IMR-90 (cell line): ENCODE measurements around the gene CREBBP. TPM values are rescaled to one million over a fixed set of nuclear protein-coding genes. Genes with fewer than 3 reads are reported as not detected.

Experiments used
- ATAC-seq: fragments of 200-7000 bp; cut with Tn5 transposase; 2 replicates; pipeline ENCODE4 v1.9.1; 2020; ENCODE audit warnings: low read depth, mild to moderate bottlenecking, moderate library complexity
- BruUV-seq: library from RNA; stranded (reverse); fragments of 400-500 nt; replicated peaks from 2 replicates; lab custom pipeline; 2021; lab: Mats Ljungman, UMichigan
- CTCF ChIA-PET: fragments of 300-600 bp; formaldehyde crosslinking; extraction: SDS; loops from one replicate; lab custom pipeline; 2021; ENCODE audit warnings: antibody characterized with exemption; lab: Yijun Ruan, JAX
- POLR2A ChIA-PET: fragments of 300-600 bp; sonication (Branson Sonifier 250); formaldehyde crosslinking; loops from one replicate; lab custom pipeline; 2022; ENCODE audit warnings: antibody characterized with exemption; ENCODE audit not compliant: unreplicated experiment; lab: Charles Lee
- DNase-seq: peaks from one replicate; pipeline ENCODE4 v3.0.0; 2013
- H2AFZ ChIP-seq: replicated peaks from 2 replicates; pipeline ENCODE3; 2013; ENCODE audit warnings: low read length, mild to moderate bottlenecking; ENCODE audit not compliant: poor library complexity
- H2AK5ac ChIP-seq: 2 replicates; pipeline ENCODE4 v1.6.1; 2013; ENCODE audit warnings: low read depth, low read length, inconsistent platforms
- H2AK9ac ChIP-seq: replicated peaks from 2 replicates; pipeline ENCODE3; 2013; ENCODE audit warnings: mild to moderate bottlenecking, low read depth, low read length, moderate library complexity; ENCODE audit not compliant: poor library complexity
- H2BK120ac ChIP-seq: 2 replicates; pipeline ENCODE4 v1.6.1; 2013; ENCODE audit warnings: low read depth, low read length, inconsistent platforms
- H2BK15ac ChIP-seq: 3 replicates; pipeline ENCODE4 v1.6.1; 2013; ENCODE audit warnings: low read depth, low read length, inconsistent platforms
- H2BK20ac ChIP-seq: 2 replicates; pipeline ENCODE4 v1.6.1; 2013; ENCODE audit warnings: low read depth, mild to moderate bottlenecking, inconsistent platforms, low read length, moderate library complexity
- H2BK5ac ChIP-seq: 2 replicates; pipeline ENCODE4 v1.6.1; 2013; ENCODE audit warnings: mild to moderate bottlenecking, low read depth, low read length, inconsistent platforms; ENCODE audit not compliant: poor library complexity, severe bottlenecking
- H3K14ac ChIP-seq: replicated peaks from 2 replicates; pipeline ENCODE4 v1.6.1; 2013; ENCODE audit warnings: low read depth, low read length, inconsistent platforms
- H3K18ac ChIP-seq: 2 replicates; pipeline ENCODE4 v1.6.1; 2013; ENCODE audit warnings: low read depth, low read length, control low read depth
- H3K23ac ChIP-seq: 2 replicates; pipeline ENCODE4 v1.6.1; 2013; ENCODE audit warnings: low read depth, low read length, inconsistent platforms
- H3K27ac ChIP-seq: 2 replicates; pipeline ENCODE4 v1.5.1; 2013; ENCODE audit warnings: mild to moderate bottlenecking, control low read depth, low read length; ENCODE audit not compliant: insufficient read depth
- H3K27me3 ChIP-seq: 2 replicates; pipeline ENCODE4 v1.6.1; 2013; ENCODE audit warnings: low read length; ENCODE audit not compliant: control insufficient read depth, insufficient read depth
- H3K36me3 ChIP-seq: 2 replicates; pipeline ENCODE4 v1.6.1; 2013; ENCODE audit warnings: low read length, mixed read lengths; ENCODE audit not compliant: control insufficient read depth, insufficient read depth
- H3K4ac ChIP-seq: 2 replicates; pipeline ENCODE4 v1.6.1; 2013; ENCODE audit warnings: low read depth, low read length, inconsistent platforms
- H3K4me1 ChIP-seq: 2 replicates; pipeline ENCODE4 v1.6.1; 2013; ENCODE audit warnings: low read length, mixed read lengths; ENCODE audit not compliant: control insufficient read depth, insufficient read depth
- H3K4me2 ChIP-seq: 2 replicates; pipeline ENCODE4 v1.6.1; 2013; ENCODE audit warnings: low read depth, mild to moderate bottlenecking, control low read depth, low read length, moderate library complexity
- H3K4me3 ChIP-seq: 2 replicates; pipeline ENCODE4 v1.5.1; 2013; ENCODE audit warnings: low read depth, mild to moderate bottlenecking, control low read depth, low read length, moderate library complexity; ENCODE audit not compliant: insufficient read depth
- H3K56ac ChIP-seq: 2 replicates; pipeline ENCODE4 v1.6.1; 2013; ENCODE audit warnings: low read length, inconsistent platforms; ENCODE audit not compliant: insufficient read depth; ENCODE audit errors: extremely low read depth
- H3K79me1 ChIP-seq, 2 experiments: 2 replicates each; pipeline ENCODE4 v1.6.1; 2013; ENCODE audit warnings: low read length in 2 of 2, inconsistent platforms in 1 of 2, low read depth in 1 of 2
- H3K9ac ChIP-seq: 2 replicates; pipeline ENCODE4 v1.6.1; 2013; ENCODE audit warnings: low read depth, low read length, control low read depth
- H3K9me1 ChIP-seq: 2 replicates; pipeline ENCODE4 v1.6.1; 2013; ENCODE audit warnings: low read length, inconsistent platforms; ENCODE audit not compliant: insufficient read depth
- H3K9me3 ChIP-seq: 2 replicates; pipeline ENCODE4 v1.6.1; 2013; ENCODE audit warnings: low read length; ENCODE audit not compliant: control insufficient read depth, insufficient read depth
- H4K20me1 ChIP-seq: 2 replicates; pipeline ENCODE4 v1.6.1; 2013; ENCODE audit warnings: low read length, inconsistent platforms; ENCODE audit not compliant: insufficient read depth
- H4K5ac ChIP-seq: 2 replicates; pipeline ENCODE4 v1.6.1; 2013; ENCODE audit warnings: mild to moderate bottlenecking, low read depth, low read length, control low read depth
- H4K8ac ChIP-seq, 2 experiments: 2 replicates each; pipeline ENCODE4 v1.6.1; 2013; ENCODE audit warnings: low read depth in 2 of 2, low read length in 2 of 2, control low read depth in 1 of 2, inconsistent platforms in 1 of 2
- H4K91ac ChIP-seq: 2 replicates; pipeline ENCODE4 v1.6.1; 2013; ENCODE audit warnings: low read depth, low read length, inconsistent platforms; ENCODE audit not compliant: insufficient read depth
- BHLHE40 ChIP-seq: fragments of 150-350 bp; IDR thresholded peaks from 2 replicates; pipeline ENCODE4 v1.6.1; 2016; ENCODE audit warnings: mild to moderate bottlenecking, low read depth, low read length
- CEBPB ChIP-seq: IDR thresholded peaks from 2 replicates; pipeline ENCODE4 v1.6.1; 2012; ENCODE audit warnings: low read depth, low read length, improper control_type of control experiment
- CHD1 ChIP-seq: IDR thresholded peaks from 2 replicates; pipeline ENCODE4 v1.6.1; 2012; ENCODE audit warnings: low read depth, low read length, improper control_type of control experiment
- CTCF ChIP-seq: conservative IDR thresholded peaks from 2 replicates; pipeline ENCODE4 v1.5.1; 2012; ENCODE audit warnings: mild to moderate bottlenecking, low read depth, low read length, improper control_type of control experiment
- FOS ChIP-seq: fragments of 150-350 bp; IDR thresholded peaks from 2 replicates; pipeline ENCODE4 v1.6.1; 2016; ENCODE audit warnings: low read depth, low read length
- MAFK ChIP-seq: IDR thresholded peaks from 2 replicates; pipeline ENCODE4 v1.6.1; 2012; ENCODE audit warnings: low read depth, low read length, improper control_type of control experiment
- MAZ ChIP-seq: IDR thresholded peaks from 2 replicates; pipeline ENCODE4 v1.6.1; 2012; ENCODE audit warnings: low read depth, mild to moderate bottlenecking, low read length, improper control_type of control experiment, moderate library complexity, borderline replicate concordance
- MXI1 ChIP-seq: IDR thresholded peaks from 2 replicates; pipeline ENCODE4 v1.6.1; 2012; ENCODE audit warnings: low read depth, mild to moderate bottlenecking, low read length, moderate library complexity, borderline replicate concordance
- NFE2L2 ChIP-seq: fragments of 150-350 bp; IDR thresholded peaks from 2 replicates; pipeline ENCODE4 v1.6.1; 2016; ENCODE audit warnings: low read depth, mild to moderate bottlenecking, low read length
- POLR2A ChIP-seq: IDR thresholded peaks from 2 replicates; pipeline ENCODE4 v1.6.1; 2012; ENCODE audit warnings: mild to moderate bottlenecking, low read depth, low read length
- RAD21 ChIP-seq: IDR thresholded peaks from 2 replicates; pipeline ENCODE4 v1.6.1; 2012; ENCODE audit warnings: low read length, improper control_type of control experiment
- RCOR1 ChIP-seq: IDR thresholded peaks from 2 replicates; pipeline ENCODE4 v1.6.1; 2012; ENCODE audit warnings: mild to moderate bottlenecking, low read length, improper control_type of control experiment; ENCODE audit not compliant: insufficient replicate concordance
- RFX5 ChIP-seq: IDR thresholded peaks from 2 replicates; pipeline ENCODE4 v1.8.0; 2012; ENCODE audit warnings: low read depth, mild to moderate bottlenecking, low read length, moderate library complexity
- SMC3 ChIP-seq: fragments of 150-350 bp; IDR thresholded peaks from 2 replicates; pipeline ENCODE4 v1.6.1; 2016; ENCODE audit warnings: low read depth, mild to moderate bottlenecking, antibody characterized with exemption, low read length, moderate library complexity
- WGBS, 2 experiments: methylation state at CpG; one replicate each; pipeline versions ENCODE4 v1.1.5 to v1.1.7; 2013; ENCODE audit warnings: missing lambda C conversion rate in 2 of 2; ENCODE audit not compliant: insufficient read length in 1 of 2; ENCODE audit errors: extremely low coverage in 2 of 2; 5-methylcytosine and 5-hydroxymethylcytosine counted together
- dilution Hi-C: fragments of 300-500 bp; cut with HindIII; formaldehyde crosslinking; loops from one replicate; pipeline ENCODE4 v1.14.3; 2018; ENCODE audit warnings: low sequenced_read_pairs; ENCODE audit not compliant: unreplicated experiment
- in situ Hi-C: fragments of 300-500 bp; cut with MboI; formaldehyde crosslinking; loops from 3 replicates; pipeline ENCODE4 v1.14.3; 2019; ENCODE audit warnings: low sequenced_read_pairs, inconsistent platforms, mixed read lengths
- intact Hi-C: fragments of 100-400 bp; cut with micrococcal nuclease; formaldehyde crosslinking; loops from 2 replicates; pipeline ENCODE4 v1.10.0; 2022
- polyA plus RNA-seq, 3 experiments: library from polyadenylated mRNA; depleted of rRNA; stranded (reverse); fragments of >200 nt; gene quantifications; 2 replicates each; pipeline ENCODE4 v1.2.3, GENCODE V29; 2012; ENCODE audit warnings: low replicate concordance in 1 of 3
- total RNA-seq: library from RNA; depleted of rRNA; stranded (reverse); fragments of >200 nt; gene quantifications from 2 replicates; pipeline ENCODE4 v1.2.3, GENCODE V29; 2012
- TF ChIP-seq, protein P1 (sequence below): fragments of 150-350 bp; IDR thresholded peaks from 2 replicates; pipeline ENCODE4 v1.6.1; 2017; ENCODE audit warnings: mild to moderate bottlenecking, antibody characterized with exemption, low read length, low read depth
- TF ChIP-seq, protein P2 (sequence below): fragments of 150-350 bp; IDR thresholded peaks from 2 replicates; pipeline ENCODE4 v1.6.1; 2016; ENCODE audit warnings: low read depth, mild to moderate bottlenecking, low read length, moderate library complexity, borderline replicate concordance

The CREBBP gene
- total and polyA plus RNA-seq, 2 of the 4 experiments (the other 2 are of a cell fraction): 7.3 to 12.5 TPM

GRCh38 chr16:3740934-3741333 is 139.6 kb downstream of the CREBBP start:
- Histone ChIP-seq H2BK15ac (no peak overlapping the region), H3K27me3 (no peaks in the 10 kb centered on the region), H3K23ac (no peak overlapping the region), H3K27ac (no peak overlapping the region), H3K9me1 (peaks cover 13% of the 10 kb centered on the region), H3K18ac (no peak overlapping the region), H3K4ac (no peak overlapping the region), H3K4me1 (peaks cover 4% of the 10 kb centered on the region), H4K91ac (no peak overlapping the region), H3K79me1 (peaks cover 30 to 56% of the 10 kb centered on the region in 2 experiments), H3K14ac (no peak overlapping the region), H3K9ac (no peak overlapping the region), H4K8ac (no peak overlapping the region), H3K4me2 (no peak overlapping the region), H3K36me3 (peaks cover 71% of the 10 kb centered on the region), H3K9me3 (no peaks in the 10 kb centered on the region), H4K5ac (no peak overlapping the region), H2BK5ac (no peak overlapping the region), H3K56ac (no peak overlapping the region), H2BK20ac (no peak overlapping the region), H4K20me1 (peaks cover 22% of the 10 kb centered on the region), H3K4me3 (no peak overlapping the region), H2BK120ac (no peak overlapping the region), H2AFZ (no peak overlapping the region), H2AK9ac (no peak overlapping the region), H2AK5ac (no peak overlapping the region)
- no peak for ATAC-seq
- DNase-seq: no peak
- POLR2A ChIA-PET: no interaction called here
- intact Hi-C loops: no loop called here
- CTCF ChIA-PET: no interaction called here
- WGBS, 2 experiments: 97% methylated on average over 4 of the region's 16 CpGs; no CpG with 5 or more reads in 1 of the 2 experiments
- TF ChIP-seq MAFK: no peak
- TF ChIP-seq FOS: no peak
- no peak for TF ChIP-seq MAZ
- no peak for TF ChIP-seq RAD21
- no peak for TF ChIP-seq BHLHE40
- TF ChIP-seq, protein P1, sequence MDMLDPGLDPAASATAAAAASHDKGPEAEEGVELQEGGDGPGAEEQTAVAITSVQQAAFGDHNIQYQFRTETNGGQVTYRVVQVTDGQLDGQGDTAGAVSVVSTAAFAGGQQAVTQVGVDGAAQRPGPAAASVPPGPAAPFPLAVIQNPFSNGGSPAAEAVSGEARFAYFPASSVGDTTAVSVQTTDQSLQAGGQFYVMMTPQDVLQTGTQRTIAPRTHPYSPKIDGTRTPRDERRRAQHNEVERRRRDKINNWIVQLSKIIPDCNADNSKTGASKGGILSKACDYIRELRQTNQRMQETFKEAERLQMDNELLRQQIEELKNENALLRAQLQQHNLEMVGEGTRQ: no peak
- TF ChIP-seq SMC3: no peak
- no peak for TF ChIP-seq MXI1
- no peak for TF ChIP-seq NFE2L2
- TF ChIP-seq RFX5: no peak
- no peak for TF ChIP-seq CHD1
- TF ChIP-seq, protein P2, sequence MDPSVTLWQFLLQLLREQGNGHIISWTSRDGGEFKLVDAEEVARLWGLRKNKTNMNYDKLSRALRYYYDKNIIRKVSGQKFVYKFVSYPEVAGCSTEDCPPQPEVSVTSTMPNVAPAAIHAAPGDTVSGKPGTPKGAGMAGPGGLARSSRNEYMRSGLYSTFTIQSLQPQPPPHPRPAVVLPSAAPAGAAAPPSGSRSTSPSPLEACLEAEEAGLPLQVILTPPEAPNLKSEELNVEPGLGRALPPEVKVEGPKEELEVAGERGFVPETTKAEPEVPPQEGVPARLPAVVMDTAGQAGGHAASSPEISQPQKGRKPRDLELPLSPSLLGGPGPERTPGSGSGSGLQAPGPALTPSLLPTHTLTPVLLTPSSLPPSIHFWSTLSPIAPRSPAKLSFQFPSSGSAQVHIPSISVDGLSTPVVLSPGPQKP: no peak
- TF ChIP-seq CTCF: no peak
- TF ChIP-seq RCOR1: no peak
- TF ChIP-seq POLR2A: no peak
- TF ChIP-seq CEBPB: no peak
- dilution Hi-C loops: no loop called here
- in situ Hi-C loops: no loop called here
- no TSS peak for BruUV-seq
